HG02852 (cell line): ENCODE data around the gene SPTLC2.
"Not testable (repeated sequence)": the region's sequence is repeated elsewhere in the genome, so short reads cannot be mapped to it uniquely, and the experiment has no call there.

Experiments
- ATAC-seq: cut with Tn5 transposase; IDR thresholded peaks from one replicate; pipeline ENCODE4 v1.9.1; 2021; ENCODE audit warnings: mild to moderate bottlenecking, moderate library complexity; ENCODE audit not compliant: unreplicated experiment

SPTLC2 gene

DNA sequence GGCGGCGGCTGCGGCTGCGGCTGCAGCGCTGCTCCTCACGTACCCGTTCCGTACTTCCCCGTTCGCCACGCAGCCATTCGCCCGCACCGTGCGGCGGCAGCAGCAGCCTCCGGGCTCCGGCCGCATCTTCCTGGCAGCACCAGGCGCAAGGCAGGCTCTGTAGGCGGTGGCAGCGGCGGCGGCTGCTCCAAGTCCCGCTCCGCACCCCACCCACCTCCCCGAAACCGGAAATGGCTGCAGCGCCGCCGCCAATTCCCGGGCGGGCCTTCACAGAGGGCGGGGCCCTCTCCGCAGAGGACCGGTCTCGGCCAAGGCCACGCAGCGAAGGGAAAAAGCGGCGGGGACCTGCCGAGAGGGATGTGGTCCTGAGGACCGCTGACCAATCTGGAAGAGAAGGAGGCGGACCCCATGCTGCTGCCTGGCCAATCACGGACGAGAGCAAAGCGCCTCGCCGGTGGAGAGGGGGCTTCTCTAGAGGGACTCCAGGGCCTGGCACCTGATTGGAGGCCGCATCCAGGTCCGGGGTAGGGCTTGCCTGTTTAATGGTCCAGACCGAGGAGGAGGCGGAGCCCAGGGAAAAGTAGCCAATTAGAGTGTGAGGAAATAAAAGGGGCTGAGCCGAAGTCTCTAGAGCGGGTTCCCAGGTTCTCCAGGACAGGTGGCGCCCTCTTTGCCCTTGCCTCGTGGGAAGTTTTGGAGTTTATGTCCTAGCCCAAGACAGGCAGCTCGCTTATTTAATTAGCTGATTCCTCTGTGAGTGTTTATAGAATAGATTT, at the start of gene SPTLC2:
SPTLC2 (minus strand) TSS at position 184 of the 776 bp plus-strand sequence; CDS start at position 126, 58 bp downstream.
- peak; percentile 95 for ATAC-seq

DNA sequence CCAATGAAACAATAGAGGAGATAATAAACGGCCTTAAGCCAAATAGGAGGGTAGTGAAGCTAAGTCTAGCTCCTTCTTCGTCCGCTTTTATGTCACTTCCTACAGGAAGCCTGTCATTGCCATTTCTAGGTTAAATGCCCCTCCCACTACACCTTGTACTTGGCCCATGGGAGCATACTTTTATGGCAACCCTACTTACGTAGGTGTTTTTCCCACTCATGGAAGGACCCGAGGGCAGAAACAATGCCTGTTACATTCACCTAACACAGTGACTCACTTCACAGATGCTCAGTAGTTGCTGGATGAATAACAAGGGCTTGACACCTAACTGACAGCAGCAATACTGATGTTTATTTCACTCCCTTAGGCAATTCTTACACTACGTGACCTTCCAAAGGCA, 46.9 kb upstream of the SPTLC2 start:
- ATAC-seq: no peak

GRCh38 chr14:77661562-77661961, 45.1 kb upstream of the SPTLC2 start:
- not testable (repeated sequence) for ATAC-seq

DNA sequence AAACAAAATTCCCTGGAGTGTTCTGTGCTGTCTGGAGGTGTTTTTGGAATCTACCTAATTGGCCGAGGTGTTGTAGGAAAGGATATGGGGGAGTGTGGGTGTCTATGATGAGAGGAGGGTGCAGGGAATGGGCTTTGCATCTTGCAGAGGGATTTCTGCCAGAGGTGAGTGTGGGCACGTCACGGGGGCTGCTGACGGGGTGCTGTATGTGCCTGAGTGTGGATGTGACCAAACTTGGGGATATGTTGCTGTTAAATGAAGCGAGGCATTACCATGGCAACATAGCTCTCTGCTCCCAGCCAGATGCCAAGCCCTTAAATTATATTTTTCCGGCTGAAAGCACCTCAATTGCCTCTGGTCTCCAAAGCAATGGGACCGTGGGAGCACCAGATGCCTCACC, 44.3 kb upstream of the SPTLC2 start:
- ATAC-seq: no peak

DNA sequence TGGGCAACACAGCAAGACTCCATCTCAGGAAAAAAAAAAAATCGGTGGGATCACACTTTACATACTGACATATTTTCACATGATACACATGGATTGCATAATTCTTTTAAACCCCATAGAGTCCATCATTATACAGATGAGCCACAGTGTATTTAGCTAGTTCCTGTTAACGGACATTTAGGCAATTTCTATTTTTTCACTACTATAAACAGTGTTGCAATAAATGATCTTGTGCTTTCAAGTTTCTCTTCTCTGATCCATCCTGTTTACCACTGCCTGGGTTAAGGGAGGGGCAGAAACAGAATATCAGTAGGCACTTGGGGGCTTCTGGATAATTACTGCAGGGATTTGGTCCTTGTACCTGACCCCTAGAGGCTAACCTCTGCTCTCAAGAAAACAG, 43.4 kb upstream of the SPTLC2 start:
- ATAC-seq: no peak

- ATAC-seq: no peak
Measured at GRCh38 chr14:77657280-77657679, 40.8 kb upstream of the SPTLC2 start.

- no peak for ATAC-seq
Measured at GRCh38 chr14:77654001-77654441, 37.6 kb upstream of the SPTLC2 start.

DNA sequence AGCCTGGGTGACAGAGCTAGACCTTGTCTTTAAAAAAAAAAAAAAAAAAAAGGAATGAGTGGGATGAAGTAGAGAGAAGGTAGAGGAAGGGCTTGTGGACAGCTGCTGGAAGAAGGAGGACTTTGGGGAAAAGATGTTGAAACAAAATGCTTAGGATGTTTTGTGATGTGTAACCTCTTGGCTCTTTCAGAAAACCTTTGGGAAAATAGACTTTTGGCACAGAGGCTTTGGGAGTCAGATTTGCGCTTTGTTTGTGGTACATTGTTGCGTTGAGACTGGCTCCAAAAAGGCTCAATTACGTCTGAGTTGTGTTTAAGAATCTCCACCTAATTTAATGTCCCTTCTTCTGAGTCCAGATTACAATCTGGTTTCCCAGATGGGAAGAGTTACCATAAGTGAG, 32.9 kb upstream of the SPTLC2 start:
- ATAC-seq: no peak

DNA sequence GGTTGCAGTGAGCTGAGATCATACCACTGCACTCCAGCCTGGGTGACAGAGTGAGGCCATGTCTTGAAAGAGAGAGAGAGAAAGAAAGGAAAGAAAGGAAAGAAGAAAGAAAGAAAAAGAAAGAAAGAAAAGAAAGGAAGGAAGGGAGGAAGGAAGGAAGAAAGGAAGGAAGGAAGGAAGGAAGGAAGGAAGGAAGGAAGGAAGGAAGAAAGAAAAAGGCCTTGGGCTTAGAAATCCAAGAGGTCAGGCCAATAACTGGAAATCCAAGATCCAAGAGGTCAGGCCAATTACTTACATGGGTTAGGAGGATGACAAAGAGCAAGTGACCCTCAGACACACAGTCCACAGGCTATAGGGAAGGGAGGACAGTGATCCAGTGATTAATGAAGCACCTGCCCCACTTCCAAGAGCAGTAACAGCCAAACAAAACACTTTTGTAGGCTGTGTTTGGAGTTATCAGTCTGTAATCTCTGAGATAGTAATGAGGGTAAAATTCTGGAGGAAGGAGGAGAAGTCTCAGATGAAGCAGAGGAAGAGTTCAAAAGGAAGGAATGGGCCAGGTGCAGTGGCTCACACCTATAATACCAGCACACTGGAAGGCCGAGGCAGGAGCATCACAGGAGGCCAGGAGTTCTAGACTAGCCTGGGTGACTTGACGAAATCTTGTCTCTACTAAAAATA, 32.2 kb upstream of the SPTLC2 start:
- ATAC-seq: no peak

GRCh38 chr14:77647853-77648252, 31.4 kb upstream of the SPTLC2 start:
- ATAC-seq: no peak

GRCh38 chr14:77646907-77647306, 30.5 kb upstream of the SPTLC2 start:
- ATAC-seq: no peak

DNA sequence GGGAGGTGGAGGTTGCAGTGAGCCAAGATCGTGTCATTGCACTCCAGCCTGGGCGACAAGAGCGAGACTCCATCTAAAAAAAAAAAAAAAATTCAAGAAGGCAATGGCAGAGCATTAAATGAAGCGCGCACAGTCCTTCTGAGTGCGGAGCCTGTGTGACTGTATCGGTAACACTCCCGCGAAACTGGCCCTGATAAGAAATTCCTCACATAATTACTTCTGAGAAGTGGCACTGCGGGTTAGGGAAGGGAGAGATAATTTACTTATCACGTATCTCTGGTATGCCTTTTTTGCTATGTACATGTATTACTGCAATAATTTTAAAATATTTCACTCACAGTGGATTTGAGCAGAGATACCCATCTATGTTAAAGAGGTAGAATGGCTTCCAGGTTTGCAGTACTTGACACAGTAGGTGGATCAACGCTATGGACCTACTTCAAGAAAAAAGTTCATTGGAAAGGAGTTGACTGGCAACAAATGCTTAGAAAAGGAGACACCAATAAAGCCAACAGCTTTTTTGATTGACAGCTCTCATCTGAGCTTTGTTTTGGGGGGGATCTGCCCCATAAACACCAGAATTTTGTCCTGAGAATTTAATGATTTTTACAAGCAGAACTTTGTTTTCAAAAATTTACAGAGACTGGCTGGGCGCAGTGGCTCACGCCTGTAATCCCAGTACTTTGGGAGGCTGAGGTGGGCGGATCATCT, 29.2 kb upstream of the SPTLC2 start:
- no peak for ATAC-seq

DNA sequence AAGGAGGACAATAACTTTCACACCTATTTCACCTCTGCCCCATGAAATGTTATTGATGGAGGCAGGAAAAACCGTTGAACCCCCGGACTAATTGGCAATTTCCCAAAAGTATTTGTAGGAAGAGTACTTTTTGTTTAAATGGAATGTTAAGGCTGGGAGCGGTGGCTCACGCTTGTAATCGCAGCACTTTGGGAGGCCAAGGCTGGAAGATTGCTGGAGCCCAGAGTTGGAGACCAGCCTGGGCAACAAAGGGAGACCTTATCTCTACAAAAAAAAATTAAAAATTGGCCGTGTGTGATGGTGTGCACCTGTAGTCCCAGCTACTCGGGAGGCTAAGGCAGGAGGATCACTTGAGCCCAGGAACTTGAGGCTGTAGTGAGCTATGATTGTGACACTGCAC, 26.0 kb upstream of the SPTLC2 start:
- ATAC-seq: no peak

DNA sequence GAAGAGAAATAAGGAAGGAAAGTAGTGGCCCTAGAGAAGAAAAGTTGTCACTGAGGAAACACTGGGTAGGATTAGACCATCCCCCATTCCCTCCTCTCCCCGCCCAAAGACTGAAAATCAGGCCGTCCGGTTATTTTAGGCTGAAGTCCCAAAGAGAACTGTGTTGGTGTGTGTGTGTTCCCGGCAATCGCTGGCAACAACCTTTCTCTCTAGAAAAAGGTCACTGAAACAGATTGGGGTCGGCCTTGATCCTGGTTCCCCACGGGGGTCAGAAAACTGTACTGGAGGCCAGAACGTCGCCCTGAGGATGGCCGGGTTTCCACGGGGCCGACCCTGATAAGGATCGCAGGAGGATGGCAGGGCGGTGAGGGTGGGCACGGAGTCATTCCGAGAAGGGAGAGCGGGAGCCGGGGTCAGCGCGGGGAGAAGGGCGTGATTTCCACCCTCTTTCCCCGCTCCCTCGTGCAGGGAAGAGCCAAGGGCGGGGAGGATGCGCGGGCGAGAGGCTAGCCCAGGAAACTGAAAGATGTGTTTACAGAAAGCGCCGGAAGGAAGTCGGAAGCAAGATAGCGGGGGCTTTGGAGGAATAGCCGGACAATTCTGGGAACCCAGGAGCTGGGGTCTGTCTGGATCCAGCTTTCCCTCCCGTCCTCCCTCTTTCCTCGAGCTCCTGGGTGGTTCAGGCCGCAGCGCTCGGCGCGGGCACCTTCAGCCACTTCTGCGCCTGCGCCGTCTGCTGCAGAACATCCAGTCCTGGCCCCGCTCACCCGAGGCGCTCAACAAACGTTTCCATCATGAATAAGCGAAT, 25.3 kb upstream of the SPTLC2 start:
- no peak for ATAC-seq

GRCh38 chr14:77640756-77641533, 24.5 kb upstream of the SPTLC2 start:
- ATAC-seq: no peak

DNA sequence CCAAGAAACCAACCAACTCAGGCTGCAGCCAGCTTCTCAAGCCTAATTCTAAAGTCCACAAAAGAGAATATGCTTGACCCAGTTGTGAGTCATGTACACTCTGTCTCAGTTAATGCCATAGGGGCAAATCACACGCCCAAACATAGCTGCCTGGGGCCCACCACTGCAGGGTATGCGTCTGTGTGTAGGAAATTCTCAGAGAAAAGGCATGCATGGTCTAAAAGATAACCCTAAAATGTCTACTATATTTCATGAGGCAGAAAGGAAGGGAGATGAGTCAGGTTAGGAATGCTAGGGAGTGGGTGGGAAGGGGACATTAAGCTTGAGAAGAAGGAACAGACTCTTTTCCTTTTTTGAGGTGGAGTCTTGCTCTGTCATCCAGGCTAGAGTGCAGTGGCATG, 22.3 kb upstream of the SPTLC2 start:
- no peak for ATAC-seq

DNA sequence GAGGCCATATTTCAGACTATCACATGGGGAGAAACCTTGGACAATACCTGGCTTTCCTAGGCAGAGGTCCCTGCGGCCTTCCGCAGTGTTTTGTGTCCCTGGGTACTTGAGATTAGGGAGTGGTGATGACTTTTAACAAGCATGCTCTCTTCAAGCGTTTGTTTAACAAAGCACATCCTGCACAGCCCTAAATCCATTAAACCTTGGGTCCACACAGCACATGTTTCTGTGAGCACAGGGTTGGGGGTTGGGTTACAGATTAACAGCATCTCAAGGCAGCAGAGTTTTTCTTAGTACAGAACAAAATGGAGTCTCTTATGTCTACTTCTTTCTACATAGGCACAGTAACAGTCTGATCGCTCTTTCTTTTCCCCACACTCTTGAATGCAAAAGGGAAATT, 19.4 kb upstream of the SPTLC2 start:
- ATAC-seq: not testable (repeated sequence)

DNA sequence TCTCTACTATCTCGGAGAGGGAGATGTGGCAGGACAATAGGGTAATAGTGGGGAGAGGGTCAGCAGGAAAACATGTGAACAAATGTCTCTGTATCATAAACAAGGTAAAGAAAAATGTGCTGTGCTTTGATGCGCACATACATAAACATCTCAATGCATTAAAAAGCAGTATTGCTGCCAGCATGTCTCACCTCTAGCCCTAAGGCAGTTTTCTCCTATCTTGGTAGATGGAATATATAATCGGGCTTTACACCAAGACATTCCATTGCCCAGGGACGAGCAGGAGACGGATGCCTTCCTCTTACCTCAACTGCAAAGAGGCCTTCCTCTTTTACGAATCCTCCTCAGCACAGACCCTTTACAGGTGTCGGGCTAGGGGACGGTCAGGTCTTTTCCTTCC, 19.0 kb upstream of the SPTLC2 start:
- not testable (repeated sequence) for ATAC-seq

DNA sequence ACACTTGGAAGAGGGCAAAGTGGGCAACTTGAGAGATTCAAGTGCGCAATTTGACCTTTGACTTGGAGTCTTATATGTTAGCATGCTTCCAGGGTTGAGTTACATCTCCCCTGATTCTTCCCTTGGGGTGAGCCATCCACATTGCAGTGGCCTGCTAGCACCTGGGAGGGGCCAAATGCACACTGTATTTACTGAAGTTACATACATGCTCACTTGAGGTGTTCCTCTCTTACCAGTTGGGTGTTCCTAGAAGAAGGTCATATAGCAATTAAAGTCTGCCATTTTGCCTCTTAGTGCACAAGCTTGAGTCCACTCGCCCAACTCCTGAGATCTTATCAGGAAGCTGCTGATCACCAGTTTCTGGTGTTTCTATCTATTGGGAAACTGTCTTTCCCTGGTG, 13.7 kb upstream of the SPTLC2 start:
- ATAC-seq: no peak

DNA sequence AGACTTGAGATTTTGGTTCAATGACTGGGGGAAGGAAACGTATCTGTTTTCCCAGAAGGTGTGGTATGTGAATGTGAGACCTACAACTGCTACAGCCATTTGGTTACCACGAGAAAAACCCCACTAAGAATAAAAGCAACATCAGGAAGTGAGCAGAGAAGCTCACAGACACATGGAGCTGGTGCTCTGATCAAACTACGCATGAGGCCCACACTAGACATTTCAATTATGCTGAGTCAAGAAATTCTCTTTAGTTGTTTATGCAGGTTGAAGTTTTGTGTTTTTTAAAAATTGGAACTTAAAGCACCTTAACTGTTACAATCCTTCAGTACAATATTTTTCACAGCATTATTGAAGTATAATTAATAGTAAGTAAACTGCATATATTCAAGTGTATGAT, 8.9 kb upstream of the SPTLC2 start:
- no peak for ATAC-seq
